ENCODE measurements around the gene UBE2D3. TPM values are rescaled to one million over a fixed set of nuclear protein-coding genes. Genes with fewer than 3 reads are reported as not detected.

The UBE2D3 gene
- total RNA-seq, 2 experiments from 2014 or later: 347 to 363 TPM

DNA sequence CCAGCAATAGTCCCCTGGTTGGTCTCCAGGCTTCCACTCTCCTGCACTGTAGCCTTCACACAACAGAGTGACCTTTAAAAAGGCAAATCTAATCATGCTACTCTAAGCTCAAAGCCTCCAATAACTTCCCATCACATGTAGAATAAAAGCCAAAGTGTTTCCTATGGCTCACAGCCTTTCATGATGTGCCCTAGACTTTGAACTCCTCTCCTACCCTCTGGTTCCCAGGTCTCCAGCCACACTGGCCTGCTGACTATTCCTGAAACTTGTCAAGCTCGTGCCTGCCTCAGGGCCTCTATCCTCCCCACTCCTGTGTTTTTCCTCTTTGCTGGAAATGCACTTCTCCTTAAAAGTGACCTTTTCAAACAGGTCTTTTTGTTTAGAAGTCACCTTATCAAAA lies 69.7 kb downstream of the UBE2D3 start:
- peaks cover 45% of the 10 kb centered on the region; the same call in 1 of the 2 replicates for H3K79me2 ChIP-seq (ENCODE audit: insufficient read depth, low read depth, low read length)
- H3K4me2 ChIP-seq (ENCODE audit: low read length): no peak overlapping the region
- DNase-seq (ENCODE audit: low spot score): no peak
- H4K20me1 ChIP-seq (ENCODE audit: insufficient read depth, low read length): peaks cover 12% of the 10 kb centered on the region; the same call in 1 of the 2 replicates
- no peaks in the 10 kb centered on the region for H3K9me2 ChIP-seq (ENCODE audit: insufficient read depth, low read length)
- CTCF ChIA-PET (ENCODE audit: unreplicated experiment): no interaction called here
- H3K4me1 ChIP-seq (ENCODE audit: insufficient read depth, low read length, poor library complexity, severe bottlenecking): peaks cover 17% of the 10 kb centered on the region
- intact Hi-C loops (cut with micrococcal nuclease; ENCODE audit: unreplicated experiment): no loop called here
- no peak overlapping the region for H3K27ac ChIP-seq (ENCODE audit: low read depth, low read length, poor library complexity, severe bottlenecking)
- no peak overlapping the region for H3K4me3 ChIP-seq (ENCODE audit: low read depth, low read length, poor library complexity, severe bottlenecking)
- H3K36me3 ChIP-seq (ENCODE audit: insufficient read depth, low read length): peaks cover 10% of the 10 kb centered on the region
- no TSS peak for BruUV-seq (replicated peaks)
- H2AFZ ChIP-seq (ENCODE audit: low read length): no peak overlapping the region
- H3K9me3 ChIP-seq (ENCODE audit: low read length): no peaks in the 10 kb centered on the region
- TF ChIP-seq EZH2phosphoT487 (IDR thresholded peaks at IDR 0.05; ENCODE audit: borderline replicate concordance, low read depth, low read length): no peak
- TF ChIP-seq, protein P1, sequence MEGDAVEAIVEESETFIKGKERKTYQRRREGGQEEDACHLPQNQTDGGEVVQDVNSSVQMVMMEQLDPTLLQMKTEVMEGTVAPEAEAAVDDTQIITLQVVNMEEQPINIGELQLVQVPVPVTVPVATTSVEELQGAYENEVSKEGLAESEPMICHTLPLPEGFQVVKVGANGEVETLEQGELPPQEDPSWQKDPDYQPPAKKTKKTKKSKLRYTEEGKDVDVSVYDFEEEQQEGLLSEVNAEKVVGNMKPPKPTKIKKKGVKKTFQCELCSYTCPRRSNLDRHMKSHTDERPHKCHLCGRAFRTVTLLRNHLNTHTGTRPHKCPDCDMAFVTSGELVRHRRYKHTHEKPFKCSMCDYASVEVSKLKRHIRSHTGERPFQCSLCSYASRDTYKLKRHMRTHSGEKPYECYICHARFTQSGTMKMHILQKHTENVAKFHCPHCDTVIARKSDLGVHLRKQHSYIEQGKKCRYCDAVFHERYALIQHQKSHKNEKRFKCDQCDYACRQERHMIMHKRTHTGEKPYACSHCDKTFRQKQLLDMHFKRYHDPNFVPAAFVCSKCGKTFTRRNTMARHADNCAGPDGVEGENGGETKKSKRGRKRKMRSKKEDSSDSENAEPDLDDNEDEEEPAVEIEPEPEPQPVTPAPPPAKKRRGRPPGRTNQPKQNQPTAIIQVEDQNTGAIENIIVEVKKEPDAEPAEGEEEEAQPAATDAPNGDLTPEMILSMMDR (conservative IDR thresholded peaks at IDR 0.05; ENCODE audit: low read length): no peak
- POLR2A ChIA-PET: interaction anchor here (1.0 kb wide), 1 partner anchor 10 kb away, joined by 3 read pairs; no protein-coding TSS in a partner anchor

GRCh38 chr4:102754044-102754443 lies 73.3 kb downstream of the UBE2D3 start:
- no peaks in the 10 kb centered on the region for H3K9me3 ChIP-seq (ENCODE audit: low read length)
- POLR2A ChIA-PET: interaction anchor here (0.6 to 1.8 kb wide), 3 partner anchors 7 to 362 kb away, joined by 3 to 11 read pairs (median 3); partner anchors contain the start of gene MANBA
- peaks cover 21% of the 10 kb centered on the region for H3K36me3 ChIP-seq (ENCODE audit: insufficient read depth, low read length)
- no peak overlapping the region for H3K4me3 ChIP-seq (ENCODE audit: low read depth, low read length, poor library complexity, severe bottlenecking)
- H3K4me1 ChIP-seq (ENCODE audit: insufficient read depth, low read length, poor library complexity, severe bottlenecking): no peaks in the 10 kb centered on the region
- TF ChIP-seq EZH2phosphoT487 (IDR thresholded peaks at IDR 0.05; ENCODE audit: borderline replicate concordance, low read depth, low read length): no peak
- TF ChIP-seq, protein P1 (conservative IDR thresholded peaks at IDR 0.05; ENCODE audit: low read length): no peak
- no peak overlapping the region for H3K27ac ChIP-seq (ENCODE audit: low read depth, low read length, poor library complexity, severe bottlenecking)
- no peaks in the 10 kb centered on the region for H3K9me2 ChIP-seq (ENCODE audit: insufficient read depth, low read length)
- DNase-seq (ENCODE audit: low spot score): no peak
- no peak overlapping the region for H3K4me2 ChIP-seq (ENCODE audit: low read length)
- intact Hi-C loops (cut with micrococcal nuclease; ENCODE audit: unreplicated experiment): no loop called here
- CTCF ChIA-PET (ENCODE audit: unreplicated experiment): no interaction called here
- H3K79me2 ChIP-seq (ENCODE audit: insufficient read depth, low read depth, low read length): peaks cover 38% of the 10 kb centered on the region; the same call in 1 of the 2 replicates
- BruUV-seq (replicated peaks): no TSS peak
- H2AFZ ChIP-seq (ENCODE audit: low read length): no peak overlapping the region
- peaks cover 3% of the 10 kb centered on the region; the same call in 1 of the 2 replicates for H4K20me1 ChIP-seq (ENCODE audit: insufficient read depth, low read length)

DNA sequence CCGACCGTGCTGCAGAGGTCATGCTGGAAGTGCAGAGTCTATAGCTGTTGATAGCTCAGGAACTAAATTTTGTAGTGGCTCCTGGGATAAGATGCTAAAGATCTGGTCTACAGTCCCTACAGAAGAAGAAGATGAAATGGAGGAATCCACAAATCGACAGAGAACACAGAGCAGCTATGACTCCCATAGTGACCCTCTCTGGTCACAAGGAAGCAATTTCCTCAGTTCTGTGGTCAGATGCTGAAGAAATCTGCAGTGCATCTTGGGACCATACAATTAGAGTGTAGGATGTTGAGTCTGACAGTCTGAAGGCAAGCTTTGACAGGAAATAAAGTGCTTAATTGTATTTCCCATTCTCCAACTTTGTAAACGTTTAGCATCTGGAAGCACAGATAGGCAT lies 75.4 kb downstream of the UBE2D3 start:
- Histone ChIP-seq H3K79me2 (ENCODE audit: insufficient read depth, low read depth, low read length) (peaks cover 21% of the 10 kb centered on the region; the same call in 1 of the 2 replicates), H4K20me1 (ENCODE audit: insufficient read depth, low read length) (no peaks in the 10 kb centered on the region), H2AFZ (ENCODE audit: low read length) (no peak overlapping the region), H3K36me3 (ENCODE audit: insufficient read depth, low read length) (peaks cover 17% of the 10 kb centered on the region; the same call in 1 of the 2 replicates), H3K4me2 (ENCODE audit: low read length) (no peak overlapping the region), H3K27ac (ENCODE audit: low read depth, low read length, poor library complexity, severe bottlenecking) (no peak overlapping the region), H3K4me3 (ENCODE audit: low read depth, low read length, poor library complexity, severe bottlenecking) (no peak overlapping the region), H3K9me2 (ENCODE audit: insufficient read depth, low read length) (no peaks in the 10 kb centered on the region), H3K9me3 (ENCODE audit: low read length) (no peaks in the 10 kb centered on the region), H3K4me1 (ENCODE audit: insufficient read depth, low read length, poor library complexity, severe bottlenecking) (no peaks in the 10 kb centered on the region)
- TF ChIP-seq EZH2phosphoT487 (IDR thresholded peaks at IDR 0.05; ENCODE audit: borderline replicate concordance, low read depth, low read length): no peak
- TF ChIP-seq, protein P1 (conservative IDR thresholded peaks at IDR 0.05; ENCODE audit: low read length): no peak
- BruUV-seq (replicated peaks): no TSS peak
- DNase-seq (ENCODE audit: low spot score): no peak
- intact Hi-C loops (cut with micrococcal nuclease; ENCODE audit: unreplicated experiment): no loop called here
- ChIA-PET POLR2A (interaction anchor here (1.0 to 1.8 kb wide), 2 partner anchors 9 to 33 kb away, joined by 6 to 11 read pairs; partner anchors contain the start of gene MANBA), CTCF (ENCODE audit: unreplicated experiment) (no interaction called here)
